NB4 (cell line): ENCODE measurements around the gene SESN2.

Experiments
- MYC ChIP-seq: IDR thresholded peaks from 2 replicates; pipeline ENCODE4 v1.6.1; 2011; ENCODE audit warnings: low read depth, low read length
- TF ChIP-seq, protein P1 (sequence below): IDR thresholded peaks from one replicate; pipeline ENCODE4 v1.5.1; 2012; ENCODE audit warnings: low read depth, low read length

DNA sequence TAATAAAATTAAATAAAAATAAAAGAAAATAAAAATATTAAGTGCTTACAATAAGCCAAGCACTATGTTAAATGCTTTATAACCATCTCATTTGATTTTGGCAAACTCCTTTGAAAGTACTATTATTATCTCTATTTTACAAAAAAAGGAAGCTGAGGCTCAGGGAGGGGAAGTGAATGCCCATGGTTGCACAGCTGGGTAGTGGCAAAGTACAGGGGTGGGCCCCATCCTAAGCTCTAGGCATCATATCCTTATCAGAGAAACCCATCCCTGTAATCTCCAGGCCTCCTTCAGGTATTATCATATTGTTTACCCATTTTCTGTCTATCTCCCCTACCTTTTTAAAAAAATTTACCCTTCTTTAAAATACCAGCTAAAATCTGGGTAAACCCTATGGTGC lies 67.2 kb downstream of the SESN2 start:
- TF ChIP-seq, protein P1, sequence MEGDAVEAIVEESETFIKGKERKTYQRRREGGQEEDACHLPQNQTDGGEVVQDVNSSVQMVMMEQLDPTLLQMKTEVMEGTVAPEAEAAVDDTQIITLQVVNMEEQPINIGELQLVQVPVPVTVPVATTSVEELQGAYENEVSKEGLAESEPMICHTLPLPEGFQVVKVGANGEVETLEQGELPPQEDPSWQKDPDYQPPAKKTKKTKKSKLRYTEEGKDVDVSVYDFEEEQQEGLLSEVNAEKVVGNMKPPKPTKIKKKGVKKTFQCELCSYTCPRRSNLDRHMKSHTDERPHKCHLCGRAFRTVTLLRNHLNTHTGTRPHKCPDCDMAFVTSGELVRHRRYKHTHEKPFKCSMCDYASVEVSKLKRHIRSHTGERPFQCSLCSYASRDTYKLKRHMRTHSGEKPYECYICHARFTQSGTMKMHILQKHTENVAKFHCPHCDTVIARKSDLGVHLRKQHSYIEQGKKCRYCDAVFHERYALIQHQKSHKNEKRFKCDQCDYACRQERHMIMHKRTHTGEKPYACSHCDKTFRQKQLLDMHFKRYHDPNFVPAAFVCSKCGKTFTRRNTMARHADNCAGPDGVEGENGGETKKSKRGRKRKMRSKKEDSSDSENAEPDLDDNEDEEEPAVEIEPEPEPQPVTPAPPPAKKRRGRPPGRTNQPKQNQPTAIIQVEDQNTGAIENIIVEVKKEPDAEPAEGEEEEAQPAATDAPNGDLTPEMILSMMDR = no peak
- no peak for TF ChIP-seq MYC
